T-helper 1 cell treated with Interleukin-12 subunit alpha and Interleukin-12 subunit beta and Interleukin-4 antibody, amounts not matched to agents 30 μg/mL and 1 μg/mL, for 36 hours (primary cell): ENCODE measurements around the gene HHEX.
"Not testable (repeated sequence)": the region's sequence is repeated elsewhere in the genome, so short reads cannot be mapped to it uniquely, and the experiment has no call there.

Experiments
- H3K27ac Mint-ChIP-seq: one replicate; pipeline ENCODE4 v1.8.0; 2021; ENCODE audit warnings: mild to moderate bottlenecking, mixed read lengths
- H3K27me3 Mint-ChIP-seq: one replicate; pipeline ENCODE4 v1.8.0; 2021; ENCODE audit warnings: low read depth, mixed read lengths
- H3K36me3 Mint-ChIP-seq: one replicate; pipeline ENCODE4 v1.8.0; 2021; ENCODE audit warnings: low read depth, mixed read lengths
- H3K4me1 Mint-ChIP-seq: one replicate; pipeline ENCODE4 v1.8.0; 2021; ENCODE audit warnings: low read depth, mixed read lengths
- H3K4me3 Mint-ChIP-seq: one replicate; pipeline ENCODE4 v1.8.0; 2021; ENCODE audit warnings: mild to moderate bottlenecking, moderate library complexity, mixed read lengths
- H3K9me3 Mint-ChIP-seq: one replicate; pipeline ENCODE4 v1.8.0; 2021; ENCODE audit warnings: mixed read lengths

The HHEX gene

GRCh38 chr10:92689663-92690210 is at the start of gene HHEX:
Gene HHEX, plus strand, starts transcription at chr10:92689955. Its CDS starts 32 bp downstream, at chr10:92689987.
- Mint-ChIP-seq H3K4me1 (peaks cover 19% of the 10 kb centered on the region), H3K9me3 (no peaks in the 10 kb centered on the region), H3K4me3 (peak within 1 kb of the TSS; percentile 63), H3K27me3 (peaks cover 87% of the 10 kb centered on the region), H3K36me3 (peaks cover 5% of the 10 kb centered on the region), H3K27ac (peak within 1 kb of the TSS; percentile 41)

GRCh38 chr10:92640107-92640506 is 49.6 kb upstream of the HHEX start:
- Mint-ChIP-seq H3K27me3 (no peaks in the 10 kb centered on the region), H3K36me3 (peaks cover 27% of the 10 kb centered on the region), H3K9me3 (no peaks in the 10 kb centered on the region), H3K27ac (no peak overlapping the region), H3K4me1 (peaks cover 12% of the 10 kb centered on the region), H3K4me3 (no peak overlapping the region)

GRCh38 chr10:92641492-92641891 is 48.3 kb upstream of the HHEX start:
- no peaks in the 10 kb centered on the region for H3K9me3 Mint-ChIP-seq
- peaks cover 12% of the 10 kb centered on the region for H3K4me1 Mint-ChIP-seq
- H3K4me3 Mint-ChIP-seq, result no peak overlapping the region
- H3K27me3 Mint-ChIP-seq, result no peaks in the 10 kb centered on the region
- peaks cover 26% of the 10 kb centered on the region for H3K36me3 Mint-ChIP-seq
- no peak overlapping the region for H3K27ac Mint-ChIP-seq

- peaks cover 12% of the 10 kb centered on the region for H3K4me1 Mint-ChIP-seq
- H3K9me3 Mint-ChIP-seq, result no peaks in the 10 kb centered on the region
- no peak overlapping the region for H3K4me3 Mint-ChIP-seq
- peaks cover 29% of the 10 kb centered on the region for H3K36me3 Mint-ChIP-seq
- no peak overlapping the region for H3K27ac Mint-ChIP-seq
- no peaks in the 10 kb centered on the region for H3K27me3 Mint-ChIP-seq
Observed at GRCh38 chr10:92644921-92645320, 44.8 kb upstream of the HHEX start.

- H3K4me3 Mint-ChIP-seq, H3K4me1 Mint-ChIP-seq, H3K27me3 Mint-ChIP-seq, H3K27ac Mint-ChIP-seq, H3K9me3 Mint-ChIP-seq: not testable (repeated sequence)
- peaks cover 42% of the 10 kb centered on the region for H3K36me3 Mint-ChIP-seq
Observed at GRCh38 chr10:92650864-92651263, 38.9 kb upstream of the HHEX start.

GRCh38 chr10:92655426-92655825 is 34.3 kb upstream of the HHEX start:
- Mint-ChIP-seq H3K4me3 (no peak overlapping the region), H3K4me1 (no peaks in the 10 kb centered on the region), H3K9me3 (no peaks in the 10 kb centered on the region), H3K27ac (no peak overlapping the region), H3K36me3 (peaks cover 29% of the 10 kb centered on the region), H3K27me3 (no peaks in the 10 kb centered on the region)

- no peaks in the 10 kb centered on the region for H3K9me3 Mint-ChIP-seq
Observed at GRCh38 chr10:92656266-92656961, 33.3 kb upstream of the HHEX start.

GRCh38 chr10:92657024-92657423 is 32.7 kb upstream of the HHEX start:
- Mint-ChIP-seq H3K4me3 (no peak overlapping the region), H3K9me3 (peaks cover under 1% of the 10 kb centered on the region), H3K27me3 (no peaks in the 10 kb centered on the region), H3K27ac (no peak overlapping the region), H3K36me3 (peaks cover 25% of the 10 kb centered on the region), H3K4me1 (no peaks in the 10 kb centered on the region)

More at GRCh38 chr10:92656266-92656961, 33.3 kb upstream of the HHEX start:
- Mint-ChIP-seq H3K4me1 (no peaks in the 10 kb centered on the region), H3K27me3 (no peaks in the 10 kb centered on the region), H3K36me3 (peaks cover 25% of the 10 kb centered on the region), H3K4me3 (no peak overlapping the region), H3K27ac (no peak overlapping the region)

GRCh38 chr10:92662848-92663247 is 26.9 kb upstream of the HHEX start:
- H3K4me3 Mint-ChIP-seq, result no peak overlapping the region
- H3K27me3 Mint-ChIP-seq, result no peaks in the 10 kb centered on the region
- no peaks in the 10 kb centered on the region for H3K4me1 Mint-ChIP-seq
- H3K27ac Mint-ChIP-seq, result no peak overlapping the region
- H3K9me3 Mint-ChIP-seq, result peaks cover 17% of the 10 kb centered on the region
- peaks cover 2% of the 10 kb centered on the region for H3K36me3 Mint-ChIP-seq

- Mint-ChIP-seq H3K9me3 (peaks cover 17% of the 10 kb centered on the region), H3K36me3 (peaks cover 2% of the 10 kb centered on the region), H3K4me3 (no peak overlapping the region), H3K27me3 (no peaks in the 10 kb centered on the region), H3K27ac (no peak overlapping the region), H3K4me1 (no peaks in the 10 kb centered on the region)
Observed at GRCh38 chr10:92664322-92664721, 25.4 kb upstream of the HHEX start.

GRCh38 chr10:92667078-92667477 is 22.7 kb upstream of the HHEX start:
- H3K36me3 Mint-ChIP-seq, result peaks cover 2% of the 10 kb centered on the region
- no peaks in the 10 kb centered on the region for H3K27me3 Mint-ChIP-seq
- no peak overlapping the region for H3K27ac Mint-ChIP-seq
- H3K4me1 Mint-ChIP-seq, result no peaks in the 10 kb centered on the region
- H3K9me3 Mint-ChIP-seq, result peaks cover 16% of the 10 kb centered on the region
- no peak overlapping the region for H3K4me3 Mint-ChIP-seq

GRCh38 chr10:92677708-92678107 is 12.0 kb upstream of the HHEX start:
- Mint-ChIP-seq H3K4me1 (no peaks in the 10 kb centered on the region), H3K4me3 (no peak overlapping the region), H3K9me3 (no peaks in the 10 kb centered on the region), H3K36me3 (no peaks in the 10 kb centered on the region), H3K27me3 (peaks cover 8% of the 10 kb centered on the region), H3K27ac (no peak overlapping the region)

GRCh38 chr10:92678206-92678605 is 11.5 kb upstream of the HHEX start:
- H3K27me3 Mint-ChIP-seq, result peaks cover 13% of the 10 kb centered on the region
- no peak overlapping the region for H3K4me3 Mint-ChIP-seq
- no peak overlapping the region for H3K27ac Mint-ChIP-seq
- H3K9me3 Mint-ChIP-seq, result no peaks in the 10 kb centered on the region
- H3K4me1 Mint-ChIP-seq, result no peaks in the 10 kb centered on the region
- no peaks in the 10 kb centered on the region for H3K36me3 Mint-ChIP-seq

- peaks cover 44% of the 10 kb centered on the region for H3K27me3 Mint-ChIP-seq
- H3K9me3 Mint-ChIP-seq, result no peaks in the 10 kb centered on the region
- no peak overlapping the region for H3K4me3 Mint-ChIP-seq
- no peaks in the 10 kb centered on the region for H3K36me3 Mint-ChIP-seq
- no peak overlapping the region for H3K27ac Mint-ChIP-seq
- no peaks in the 10 kb centered on the region for H3K4me1 Mint-ChIP-seq
Observed at GRCh38 chr10:92681306-92681834, 8.4 kb upstream of the HHEX start.

- no peaks in the 10 kb centered on the region for H3K9me3 Mint-ChIP-seq
- peaks cover 87% of the 10 kb centered on the region for H3K27me3 Mint-ChIP-seq
- H3K4me1 Mint-ChIP-seq, result peaks cover 19% of the 10 kb centered on the region
- H3K27ac Mint-ChIP-seq, result no peak overlapping the region
- peak overlapping the region; percentile 63 for H3K4me3 Mint-ChIP-seq
- peaks cover 5% of the 10 kb centered on the region for H3K36me3 Mint-ChIP-seq
Observed at GRCh38 chr10:92688573-92688926, 1.2 kb upstream of the HHEX start.
